H1 (cell line): ENCODE results near the gene COG7. TPM values are rescaled to one million over a fixed set of nuclear protein-coding genes. Genes with fewer than 3 reads are reported as not detected.
A peak's percentile ranks its signal among the peaks of the same experiment; 100 is the strongest.

Source experiments
- CTCF ChIA-PET: fragments of 300-600 bp; sonication (Branson Sonifier 250); formaldehyde crosslinking; loops from one replicate; lab custom pipeline; 2021; ENCODE audit not compliant: partially characterized antibody; lab: Charles Lee
- POLR2A ChIA-PET: fragments of 300-600 bp; sonication (Branson Sonifier 250); formaldehyde crosslinking; loops from one replicate; lab custom pipeline; 2021; ENCODE audit warnings: inconsistent platforms; ENCODE audit not compliant: partially characterized antibody; lab: Charles Lee
- DNase-seq, 2 experiments: peaks; one replicate each; pipeline versions ENCODE4 v3.0.0 to v3.0.0-alpha.2; 2010 to 2022; ENCODE audit warnings: low spot score in 2 of 2, low read depth in 1 of 2, mixed read lengths in 1 of 2
- FAIRE-seq: peaks from 2 replicates; lab custom pipeline; 2011; peaks lifted over from hg19 to GRCh38; lab: Jason Lieb, UNC
- H2AFZ ChIP-seq: 2 replicates; pipeline ENCODE4 v1.8.1; 2012; ENCODE audit warnings: low read length, inconsistent platforms
- H2AK5ac ChIP-seq: 2 replicates; pipeline ENCODE4 v1.6.1; 2013; ENCODE audit warnings: low read depth, low read length
- H2BK120ac ChIP-seq: replicated peaks from 2 replicates; pipeline ENCODE3; 2013; ENCODE audit warnings: low read depth, low read length, inconsistent platforms
- H2BK12ac ChIP-seq: 2 replicates; pipeline ENCODE4 v1.6.1; 2013; ENCODE audit warnings: low read depth, low read length
- H2BK15ac ChIP-seq: 2 replicates; pipeline ENCODE4 v1.6.1; 2013; ENCODE audit warnings: low read length
- H2BK20ac ChIP-seq: 2 replicates; pipeline ENCODE4 v1.6.1; 2013; ENCODE audit warnings: low read length
- H2BK5ac ChIP-seq: 2 replicates; pipeline ENCODE4 v1.6.1; 2013; ENCODE audit warnings: low read depth, low read length
- H3K14ac ChIP-seq: 2 replicates; pipeline ENCODE4 v1.6.1; 2013; ENCODE audit warnings: inconsistent platforms; ENCODE audit not compliant: insufficient read length
- H3K18ac ChIP-seq: 2 replicates; pipeline ENCODE4 v1.6.1; 2013; ENCODE audit warnings: low read length; ENCODE audit errors: extremely low read depth
- H3K23ac ChIP-seq: 2 replicates; pipeline ENCODE4 v1.6.1; 2013; ENCODE audit warnings: inconsistent platforms; ENCODE audit not compliant: insufficient read length
- H3K23me2 ChIP-seq: 2 replicates; pipeline ENCODE4 v1.6.1; 2013; ENCODE audit warnings: low read depth, low read length
- H3K27ac ChIP-seq: 2 replicates; pipeline ENCODE4 v1.6.1; 2011; ENCODE audit warnings: low read depth, low read length, inconsistent platforms
- H3K27me3 ChIP-seq, 4 experiments: replicated peaks in 1 of 4; 1 replicate in 1 of 4; 2 replicates in 3 of 4; pipeline versions ENCODE4 v1.6.1 to v1.8.1; 2011 to 2013; ENCODE audit warnings: low read length in 3 of 4, mild to moderate bottlenecking in 3 of 4, inconsistent platforms in 2 of 4, mixed read lengths in 2 of 4, moderate library complexity in 1 of 4; ENCODE audit not compliant: control insufficient read depth in 3 of 4, insufficient read depth in 3 of 4; ENCODE audit errors: extremely low read depth in 1 of 4
- H3K36me3 ChIP-seq, 4 experiments: 2 replicates each; pipeline versions ENCODE4 v1.6.1 to v1.8.1; 2011 to 2013; ENCODE audit warnings: mild to moderate bottlenecking in 4 of 4, low read length in 3 of 4, moderate library complexity in 2 of 4, control low read depth in 1 of 4, inconsistent platforms in 1 of 4; ENCODE audit not compliant: insufficient read depth in 4 of 4, control insufficient read depth in 2 of 4
- H3K4ac ChIP-seq: replicated peaks from 2 replicates; pipeline ENCODE3; 2013; ENCODE audit warnings: low read length, low read depth, mixed read lengths, inconsistent platforms; ENCODE audit not compliant: insufficient read length
- H3K4me1 ChIP-seq, 4 experiments: replicated peaks in 1 of 4; 1 replicate in 1 of 4; 2 replicates in 3 of 4; pipeline versions ENCODE4 v1.6.1 to v1.8.1; 2011 to 2013; ENCODE audit warnings: low read length in 3 of 4, inconsistent platforms in 2 of 4, mixed read lengths in 1 of 4; ENCODE audit not compliant: insufficient read depth in 4 of 4, control insufficient read depth in 3 of 4
- H3K4me2 ChIP-seq, 2 experiments: 2 replicates each; pipeline versions ENCODE4 v1.6.1 to v1.8.1; 2011 to 2013; ENCODE audit warnings: low read depth in 2 of 2, low read length in 2 of 2, control low read depth in 1 of 2, inconsistent platforms in 1 of 2, mild to moderate bottlenecking in 1 of 2; ENCODE audit not compliant: insufficient read depth in 1 of 2
- H3K4me3 ChIP-seq, 4 experiments: fragments of 200-600, 300-600 bp in 1 of 4; sonication (generic), shearing (Covaris generic), sonication (Bioruptor Twin) in 1 of 4; 2 replicates each; pipeline versions ENCODE4 v1.5.1 to v1.8.1; 2011 to 2016; ENCODE audit warnings: low read length in 4 of 4, low read depth in 3 of 4, control low read depth in 2 of 4, inconsistent platforms in 2 of 4, mild to moderate bottlenecking in 2 of 4, mixed read lengths in 1 of 4, moderate library complexity in 1 of 4; ENCODE audit not compliant: insufficient read depth in 2 of 4; ENCODE audit errors: extremely low read depth in 1 of 4
- H3K56ac ChIP-seq: replicated peaks from 2 replicates; pipeline ENCODE3; 2013; ENCODE audit warnings: low read depth, mild to moderate bottlenecking, mixed read lengths, low read length, inconsistent platforms; ENCODE audit not compliant: insufficient read length
- H3K79me1 ChIP-seq: 2 replicates; pipeline ENCODE4 v1.6.1; 2013; ENCODE audit warnings: low read depth, low read length, control low read depth
- H3K79me2 ChIP-seq, 2 experiments: 2 replicates each; pipeline versions ENCODE4 v1.6.1 to v1.8.1; 2012 to 2013; ENCODE audit warnings: low read length in 2 of 2, mild to moderate bottlenecking in 2 of 2, inconsistent platforms in 1 of 2; ENCODE audit not compliant: insufficient read depth in 2 of 2, control insufficient read depth in 1 of 2
- H3K9ac ChIP-seq, 4 experiments: replicated peaks in 1 of 4; 1 replicate in 1 of 4; 2 replicates in 3 of 4; pipeline versions ENCODE4 v1.6.1 to v1.8.1; 2011 to 2013; ENCODE audit warnings: low read depth in 3 of 4, low read length in 3 of 4, control low read depth in 2 of 4, mild to moderate bottlenecking in 2 of 4, moderate library complexity in 2 of 4, inconsistent platforms in 1 of 4; ENCODE audit errors: extremely low read depth in 1 of 4
- H3K9me3 ChIP-seq, 2 experiments: 2 replicates each; pipeline versions ENCODE4 v1.6.1 to v1.8.1; 2012 to 2013; ENCODE audit warnings: mild to moderate bottlenecking in 2 of 2, moderate library complexity in 2 of 2, control low read depth in 1 of 2, inconsistent platforms in 1 of 2, low read depth in 1 of 2, low read length in 1 of 2, mixed read lengths in 1 of 2; ENCODE audit not compliant: insufficient read depth in 2 of 2
- H4K20me1 ChIP-seq, 2 experiments: replicated peaks in 1 of 2; 2 replicates each; pipeline versions ENCODE3 to v1.8.1; 2011 to 2013; ENCODE audit warnings: inconsistent platforms in 2 of 2, low read length in 2 of 2, mild to moderate bottlenecking in 1 of 2; ENCODE audit not compliant: insufficient read depth in 2 of 2, control insufficient read depth in 1 of 2
- H4K5ac ChIP-seq: 2 replicates; pipeline ENCODE4 v1.6.1; 2013; ENCODE audit warnings: low read length, low read depth, mixed read lengths, inconsistent platforms; ENCODE audit not compliant: insufficient read length
- H4K8ac ChIP-seq: 2 replicates; pipeline ENCODE4 v1.8.0; 2013; ENCODE audit warnings: mild to moderate bottlenecking, moderate library complexity, low read length, inconsistent platforms; ENCODE audit not compliant: insufficient read depth; ENCODE audit errors: extremely low read depth
- H4K91ac ChIP-seq: replicated peaks from 2 replicates; pipeline ENCODE3; 2013; ENCODE audit warnings: low read length, mixed read lengths, inconsistent platforms; ENCODE audit not compliant: insufficient read length
- BCL11A ChIP-seq, 2 experiments: IDR thresholded peaks; one replicate each; pipeline ENCODE4 v1.6.1; 2011; ENCODE audit warnings: low read depth in 2 of 2, low read length in 2 of 2, mild to moderate bottlenecking in 2 of 2
- CHD1 ChIP-seq: IDR thresholded peaks from 2 replicates; pipeline ENCODE4 v1.6.1; 2012; ENCODE audit warnings: low read depth, low read length, improper control_type of control experiment
- EGR1 ChIP-seq: IDR thresholded peaks from 2 replicates; pipeline ENCODE4 v1.6.1; 2011; ENCODE audit warnings: low read depth, low read length, borderline replicate concordance
- EP300 ChIP-seq, 2 experiments: IDR thresholded peaks; 1 replicate in 1 of 2; 2 replicates in 1 of 2; pipeline ENCODE4 v1.6.1; 2011 to 2012; ENCODE audit warnings: low read depth in 2 of 2, low read length in 2 of 2, mild to moderate bottlenecking in 2 of 2, borderline replicate concordance in 1 of 2, inconsistent platforms in 1 of 2, moderate library complexity in 1 of 2
- FOSL1 ChIP-seq: IDR thresholded peaks from 2 replicates; pipeline ENCODE4 v1.6.1; 2011; ENCODE audit warnings: mild to moderate bottlenecking, low read depth, low read length, moderate library complexity; ENCODE audit not compliant: insufficient read depth
- KDM1A ChIP-seq: fragments of 200-600, 300-600 bp; sonication (generic); IDR thresholded peaks from 2 replicates; pipeline ENCODE4 v1.7.1; 2016; ENCODE audit warnings: mild to moderate bottlenecking, low read length, borderline replicate concordance
- KDM4A ChIP-seq: IDR thresholded peaks from one replicate; pipeline ENCODE4 v1.7.1; 2012; ENCODE audit warnings: low read depth, mild to moderate bottlenecking, moderate library complexity, low read length, inconsistent platforms; ENCODE audit not compliant: severe bottlenecking
- RBBP5 ChIP-seq: IDR thresholded peaks from 2 replicates; pipeline ENCODE4 v1.7.1; 2012; ENCODE audit warnings: low read depth, mild to moderate bottlenecking, inconsistent platforms, low read length, moderate library complexity, borderline replicate concordance
- SIRT6 ChIP-seq: IDR thresholded peaks from one replicate; pipeline ENCODE4 v1.7.1; 2012; ENCODE audit warnings: low read length, inconsistent platforms
- TBP ChIP-seq: IDR thresholded peaks from 2 replicates; pipeline ENCODE4 v1.6.1; 2011; ENCODE audit warnings: low read depth, low read length, improper control_type of control experiment
- YY1 ChIP-seq: IDR thresholded peaks from 2 replicates; pipeline ENCODE4 v1.6.1; 2011; ENCODE audit warnings: low read depth, mild to moderate bottlenecking, low read length
- ZNF274 ChIP-seq: IDR thresholded peaks from 2 replicates; pipeline ENCODE4 v1.7.0; 2012; ENCODE audit warnings: low read length, borderline replicate concordance; ENCODE audit errors: extremely low read depth
- WGBS, 2 experiments: shearing (Covaris generic) in 1 of 2; methylation state at CpG; one replicate each; pipeline versions ENCODE4 v1.1.6 to v1.1.7; 2013 to 2015; ENCODE audit warnings: low lambda C conversion rate in 2 of 2, mixed read lengths in 2 of 2, inconsistent platforms in 1 of 2, low coverage in 1 of 2, missing lambda C conversion rate in 1 of 2; ENCODE audit not compliant: insufficient replicate concordance in 2 of 2, insufficient coverage in 1 of 2, insufficient read length in 1 of 2; ENCODE audit errors: extremely low coverage in 1 of 2, missing lambda C conversion rate in 1 of 2; 5-methylcytosine and 5-hydroxymethylcytosine counted together
- polyA plus RNA-seq, 7 experiments: library from polyadenylated mRNA; depleted of rRNA in 3 of 7; stranded (reverse) in 5 of 7; unstranded in 2 of 7; fragments of >200 nt in 5 of 7; fragments of 200-250 nt in 2 of 7; gene quantifications; 1 replicate in 5 of 7; 2 replicates in 1 of 7; 4 replicates in 1 of 7; pipeline versions ENCODE4 v1.2.1 to v1.2.3, GENCODE V29; 2011 to 2013; ENCODE audit warnings: missing spikeins in 2 of 7, mixed read lengths in 2 of 7
- total RNA-seq: library from RNA; stranded (reverse); fragmentation: NEBNext Ultra II Directional; extraction: Animal tissue kit (Norgen Biotek cat#: 25700); gene quantifications from 2 replicates; pipeline ENCODE4 v1.2.1, GENCODE V29; 2021
- TF ChIP-seq, protein P1 (sequence below): IDR thresholded peaks from 2 replicates; pipeline ENCODE4 v1.6.1; 2012; ENCODE audit warnings: inconsistent platforms

Gene COG7
- total and polyA plus RNA-seq, 2 of the 8 experiments (the other 6 are each of a cell fraction or from before 2014, with no cell fraction given) = 17.2 to 40.4 TPM

DNA sequence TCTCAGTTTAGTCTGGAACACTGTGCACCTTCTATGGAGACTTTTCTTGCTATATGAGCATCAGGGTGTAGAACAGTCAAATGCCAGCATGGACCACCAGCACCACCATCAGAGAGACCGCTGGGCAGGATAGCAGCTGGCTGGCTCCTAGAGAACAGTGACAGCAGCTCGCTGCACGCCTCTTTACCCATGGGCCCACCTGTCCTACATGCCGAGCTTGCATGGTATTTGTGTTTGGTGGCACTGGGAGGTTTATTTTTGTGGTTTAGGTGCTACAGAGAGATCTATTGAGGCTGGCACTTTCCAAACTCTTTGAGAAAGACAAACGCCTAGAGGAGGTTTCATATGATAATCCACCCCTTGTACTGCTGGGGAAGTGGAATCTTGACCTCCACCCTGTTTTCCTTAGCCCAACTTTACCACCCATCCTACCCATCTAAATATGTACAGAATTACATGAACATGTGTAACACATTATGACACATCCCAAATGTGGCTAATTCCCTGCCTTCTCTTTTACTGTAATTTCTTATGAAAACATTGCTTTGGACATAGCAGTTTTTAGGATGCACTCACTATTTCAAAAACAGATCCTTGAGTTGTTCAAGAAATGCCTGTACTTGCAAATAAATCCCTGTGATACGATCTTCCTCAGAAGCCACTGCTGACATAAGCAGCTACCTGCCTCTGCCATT, 46.3 kb downstream of the COG7 start:
- Histone ChIP-seq H2BK12ac (0 out of 2 replicates have a peak overlapping the region, but pooled peaks have one; percentile 78), H2AFZ (no peak overlapping the region), H3K4me2 (no peak overlapping the region), H3K9me3 (no peaks in the 10 kb centered on the region), H3K27ac (no peak overlapping the region), H3K23ac (no peak overlapping the region), H2BK20ac (no peak overlapping the region), H4K20me1 (no peaks in the 10 kb centered on the region), H3K79me1 (no peaks in the 10 kb centered on the region), H3K18ac (no peak overlapping the region), H2BK120ac (no peak overlapping the region), H3K56ac (no peak overlapping the region), H4K5ac (no peak overlapping the region), H2AK5ac (no peak overlapping the region), H3K4ac (no peak overlapping the region), H3K4me1 (peaks cover 4 to 14% (median 9%) of the 10 kb centered on the region in 4 experiments), H3K4me3 (no peak overlapping the region), H3K27me3 (no peaks in the 10 kb centered on the region), H3K79me2 (no peaks in the 10 kb centered on the region), H3K9ac (no peak overlapping the region), H2BK5ac (no peak overlapping the region), H3K36me3 (peaks cover 5 to 27% (median 7%) of the 10 kb centered on the region in 4 experiments; a peak in 4 of 8 replicates), H4K8ac (no peak overlapping the region), H3K23me2 (no peaks in the 10 kb centered on the region), H2BK15ac (no peak overlapping the region), H3K14ac (no peak overlapping the region), H4K91ac (no peak overlapping the region)
- POLR2A ChIA-PET = interaction anchor here (0.8 to 1.4 kb wide), 2 partner anchors 8 to 22 kb away, joined by 3 to 5 read pairs; no protein-coding TSS in a partner anchor
- CTCF ChIA-PET = interaction anchor here (1.1 to 8.4 kb wide), 6 partner anchors 9 to 224 kb away, joined by 3 to 53 read pairs (median 3); partner anchors contain the start of gene SCNN1G
- TF ChIP-seq KDM1A (no peak), EGR1 (no peak), YY1 (no peak), RBBP5 (no peak), KDM4A (no peak), BCL11A (IDR thresholded peaks at IDR 0.05; ENCODE audit: low read depth in 2 of 2, low read length in 2 of 2) (no peak), ZNF274 (no peak), EP300 (IDR thresholded peaks at IDR 0.05; ENCODE audit: borderline replicate concordance in 1 of 2, low read depth in 2 of 2, low read length in 2 of 2) (no peak), CHD1 (no peak), FOSL1 (no peak), SIRT6 (no peak), TBP (no peak)
- TF ChIP-seq, protein P1, sequence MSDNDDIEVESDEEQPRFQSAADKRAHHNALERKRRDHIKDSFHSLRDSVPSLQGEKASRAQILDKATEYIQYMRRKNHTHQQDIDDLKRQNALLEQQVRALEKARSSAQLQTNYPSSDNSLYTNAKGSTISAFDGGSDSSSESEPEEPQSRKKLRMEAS = no peak
- 89% methylated on average over 6 of the region's 6 CpGs; no CpG with 5 or more reads in 1 of the 2 experiments for WGBS, 2 experiments
- DNase-seq (no peak), FAIRE-seq (no peak)
